ENCODE results near the gene SPARCL1.
"Not testable (repeated sequence)": the region's sequence is repeated elsewhere in the genome, so short reads cannot be mapped to it uniquely, and the experiment has no call there.

The SPARCL1 gene

DNA sequence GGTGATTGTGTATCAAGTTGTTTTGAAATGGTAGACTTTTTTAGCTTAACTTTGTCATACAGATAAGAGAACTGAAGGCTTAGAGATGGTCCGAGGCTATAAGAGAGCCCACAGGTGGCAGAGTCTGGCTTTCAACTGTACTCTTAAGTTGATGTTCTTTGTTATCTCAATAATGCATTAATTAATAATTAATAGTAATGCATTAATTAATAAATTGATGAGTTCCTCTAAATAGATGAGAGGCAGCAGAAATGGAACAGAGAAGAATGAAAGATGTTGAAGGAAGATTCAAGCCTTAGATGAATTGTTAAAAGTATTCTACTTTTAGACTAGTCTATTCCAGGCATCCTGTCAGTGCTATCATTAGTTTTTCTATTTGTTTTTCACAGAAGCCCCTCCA lies 84.4 kb downstream of the SPARCL1 start:
- DNase-seq (ENCODE audit: low spot score), result no peak

DNA sequence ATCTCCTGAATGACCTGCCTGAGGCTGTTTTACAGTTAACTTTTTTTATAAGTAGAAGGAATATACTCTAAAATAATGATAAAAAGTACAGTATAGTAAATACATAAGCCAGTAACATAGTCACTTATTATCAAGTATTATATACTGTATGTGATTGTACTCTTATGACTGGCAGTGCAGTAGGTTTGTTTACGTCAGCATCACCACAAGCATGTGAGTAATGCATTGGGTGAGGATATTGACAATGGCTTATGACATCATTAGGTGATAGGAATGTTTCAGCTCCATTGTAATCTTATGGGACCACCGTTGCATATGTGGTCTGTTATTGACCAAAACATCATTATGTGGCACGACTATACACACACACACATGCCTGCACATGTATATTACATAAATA lies 86.3 kb downstream of the SPARCL1 start:
- no peak for DNase-seq (ENCODE audit: low spot score)

GRCh38 chr4:87433342-87433741 lies 95.8 kb downstream of the SPARCL1 start:
- no peak for DNase-seq (ENCODE audit: low spot score)

DNA sequence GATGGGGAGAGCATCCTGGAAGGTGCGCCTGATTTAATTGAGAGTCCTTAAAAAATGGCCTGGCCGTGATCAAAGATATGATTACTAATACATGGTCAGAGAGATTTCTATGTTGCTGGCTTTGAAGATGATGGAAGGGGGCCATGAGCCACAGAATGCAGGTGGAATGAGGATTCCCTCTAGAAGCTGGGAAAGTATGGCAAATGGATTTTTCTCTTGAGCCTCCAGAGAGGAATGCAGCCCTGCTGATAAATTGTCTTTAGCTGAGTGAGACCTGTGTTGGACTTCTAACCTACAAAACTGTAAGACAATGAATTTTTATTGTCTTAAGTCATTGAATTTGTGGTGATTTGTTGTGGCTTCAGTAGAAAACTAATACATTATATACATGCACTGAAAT lies 99.1 kb downstream of the SPARCL1 start:
- no peak for DNase-seq (ENCODE audit: low spot score)

DNA sequence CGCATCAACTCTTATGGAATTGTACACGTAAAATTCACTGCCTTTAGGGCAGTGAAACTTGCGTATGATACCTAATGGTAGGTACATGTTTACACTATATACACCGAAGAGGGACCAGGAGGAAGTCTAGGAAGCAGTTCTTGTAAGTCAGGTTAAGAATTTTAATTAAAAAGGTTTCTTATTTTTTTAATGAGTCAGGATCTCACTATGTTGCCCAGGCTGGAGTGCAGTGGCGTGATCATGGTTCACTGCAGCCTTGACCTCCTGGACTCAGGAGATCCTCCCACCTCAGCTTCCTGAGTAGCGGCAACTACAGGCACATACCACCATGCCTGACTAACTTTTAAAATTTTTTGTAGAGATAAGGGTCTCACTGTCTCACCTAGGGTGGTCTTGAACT lies 100.2 kb downstream of the SPARCL1 start:
- no peak for DNase-seq (ENCODE audit: low spot score)

DNA sequence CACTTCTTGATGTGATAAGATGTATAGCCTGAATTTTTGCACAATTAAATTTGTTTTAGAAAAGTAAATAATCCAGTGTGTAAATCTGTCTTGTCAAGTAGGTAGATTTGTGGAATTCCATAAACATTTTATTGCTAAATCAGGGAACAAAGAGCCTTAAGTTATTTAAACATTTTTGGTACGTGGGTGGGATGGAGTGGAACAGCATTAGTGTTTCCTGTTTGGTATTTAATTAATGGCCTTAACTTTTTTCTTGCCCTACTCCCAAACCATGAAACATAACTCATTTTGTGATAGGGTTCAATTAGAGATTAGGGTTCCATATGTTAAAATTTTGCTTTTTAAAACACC lies 101.7 kb downstream of the SPARCL1 start:
- DNase-seq (ENCODE audit: low spot score), result no peak

DNA sequence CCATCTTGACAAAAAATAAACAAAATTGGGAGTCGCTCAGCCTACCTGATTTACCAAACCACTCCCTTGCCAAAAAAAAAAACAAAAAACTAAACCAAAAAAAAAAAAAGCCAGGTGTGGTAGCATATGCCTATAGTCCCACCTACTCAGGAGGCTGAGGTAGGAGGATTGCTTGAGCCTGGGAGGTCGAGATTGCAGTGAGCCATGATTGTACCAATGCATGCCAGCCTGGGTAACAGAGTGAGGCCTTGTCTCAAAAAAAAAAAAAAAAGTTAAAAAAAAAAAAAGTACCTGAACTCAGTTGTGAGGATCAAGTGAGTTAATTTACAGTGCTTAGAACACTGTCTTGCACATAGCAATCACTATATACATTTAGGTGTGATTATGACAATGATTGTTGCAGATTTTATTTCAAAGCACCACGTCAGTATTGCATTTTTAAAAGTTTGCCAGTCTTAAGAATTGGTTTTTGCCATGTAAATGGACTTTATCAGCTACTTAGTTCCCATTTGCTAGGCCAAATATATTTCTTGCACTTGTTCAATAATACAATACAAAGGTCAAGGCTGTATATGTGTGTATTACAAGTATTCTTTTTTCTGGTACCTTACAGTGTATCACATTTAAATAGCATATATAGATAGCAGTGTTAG lies 102.2 kb downstream of the SPARCL1 start:
- DNase-seq (ENCODE audit: low spot score), result no peak

DNA sequence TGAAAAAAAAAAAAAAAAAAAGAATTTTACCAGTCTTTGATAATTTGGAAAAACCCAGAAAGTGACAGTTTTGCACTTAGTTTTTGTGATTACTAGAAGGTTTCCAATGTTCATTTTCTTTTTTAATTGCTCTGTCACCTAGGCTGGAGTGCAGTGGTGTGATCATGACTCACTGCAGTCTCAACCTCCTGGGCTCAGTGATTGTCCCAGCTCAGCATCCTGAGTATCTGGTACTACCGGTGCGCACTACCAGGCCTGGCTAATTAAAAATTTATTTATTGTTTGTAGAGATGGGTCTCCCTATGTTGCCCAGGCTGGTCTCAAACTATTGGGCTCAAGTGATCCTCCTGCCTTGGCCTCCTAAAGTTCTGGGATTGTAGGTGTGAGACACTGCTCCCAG lies 103.5 kb downstream of the SPARCL1 start:
- no peak for DNase-seq (ENCODE audit: low spot score)

DNA sequence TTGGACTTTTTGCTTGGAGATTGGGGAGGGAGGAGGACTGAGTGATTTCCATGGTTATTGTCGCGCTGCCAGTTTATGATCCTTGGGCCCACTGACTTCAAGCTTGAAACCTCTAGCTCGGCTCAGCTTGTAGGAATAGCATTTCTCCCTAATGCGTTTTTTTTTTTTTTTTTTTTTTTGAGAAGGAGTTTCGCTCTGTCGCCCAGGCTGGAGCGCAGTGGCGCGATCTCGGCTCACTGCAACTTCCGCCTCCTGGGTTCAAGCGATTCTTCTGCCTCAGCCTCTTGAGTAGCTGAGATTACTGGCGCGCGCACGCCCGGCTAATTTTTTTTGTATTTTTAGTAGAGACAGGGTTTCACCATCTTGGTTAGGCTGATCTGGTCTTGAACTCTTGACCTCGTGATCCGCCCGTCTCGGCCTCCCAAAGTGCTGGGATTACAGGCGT lies 105.1 kb downstream of the SPARCL1 start:
- not testable (repeated sequence) for DNase-seq (ENCODE audit: low spot score)
